CD4-positive, alpha-beta T cell treated with Interleukin-4 for 4 hours (primary cell): ENCODE results near the gene MAP3K2.
"Not testable (repeated sequence)": the region's sequence is repeated elsewhere in the genome, so short reads cannot be mapped to it uniquely, and the experiment has no call there.

Experiments used
- DNase-seq: peaks from one replicate; pipeline ENCODE4 v3.0.0-alpha.2; 2020

The MAP3K2 gene

DNA sequence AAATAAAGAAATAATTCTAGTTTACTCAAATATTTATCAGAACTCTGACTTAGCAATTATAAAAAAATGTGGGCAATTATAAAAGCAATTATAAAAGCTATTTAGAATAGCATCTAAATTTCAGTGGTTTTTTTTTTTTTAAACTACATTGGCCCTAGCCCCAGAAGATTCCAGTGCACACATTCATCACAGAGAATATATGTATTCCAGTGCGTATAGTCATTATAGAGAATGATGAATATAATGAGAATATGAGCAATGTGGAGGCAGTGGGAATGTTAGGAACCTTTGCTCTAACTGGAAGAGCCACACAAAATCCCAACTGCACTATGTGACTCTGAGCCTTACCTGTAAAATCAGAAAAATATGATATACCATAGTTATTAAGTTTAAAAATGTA is 10.5 kb downstream of the MAP3K2 start:
- no peak for DNase-seq

DNA sequence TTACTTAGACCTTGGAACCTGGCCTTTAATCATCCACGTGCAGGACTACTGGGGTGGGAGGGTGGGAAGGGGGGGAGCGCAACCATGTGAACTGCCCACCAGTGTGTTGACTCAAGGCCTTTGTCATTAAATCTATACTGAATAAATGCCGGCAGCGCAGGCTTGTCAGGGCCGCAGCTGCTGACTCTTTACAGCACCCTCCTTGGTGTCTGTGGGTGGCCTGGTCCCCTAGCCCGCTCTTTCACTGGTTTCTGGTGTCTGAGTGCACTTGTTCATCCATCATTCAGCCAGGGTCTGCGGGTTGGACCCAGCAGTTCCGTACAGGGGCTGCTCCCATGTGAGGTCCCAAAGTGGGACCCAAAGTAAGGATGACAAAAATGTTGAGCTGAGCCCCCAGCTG is 11.5 kb downstream of the MAP3K2 start:
- no peak for DNase-seq

DNA sequence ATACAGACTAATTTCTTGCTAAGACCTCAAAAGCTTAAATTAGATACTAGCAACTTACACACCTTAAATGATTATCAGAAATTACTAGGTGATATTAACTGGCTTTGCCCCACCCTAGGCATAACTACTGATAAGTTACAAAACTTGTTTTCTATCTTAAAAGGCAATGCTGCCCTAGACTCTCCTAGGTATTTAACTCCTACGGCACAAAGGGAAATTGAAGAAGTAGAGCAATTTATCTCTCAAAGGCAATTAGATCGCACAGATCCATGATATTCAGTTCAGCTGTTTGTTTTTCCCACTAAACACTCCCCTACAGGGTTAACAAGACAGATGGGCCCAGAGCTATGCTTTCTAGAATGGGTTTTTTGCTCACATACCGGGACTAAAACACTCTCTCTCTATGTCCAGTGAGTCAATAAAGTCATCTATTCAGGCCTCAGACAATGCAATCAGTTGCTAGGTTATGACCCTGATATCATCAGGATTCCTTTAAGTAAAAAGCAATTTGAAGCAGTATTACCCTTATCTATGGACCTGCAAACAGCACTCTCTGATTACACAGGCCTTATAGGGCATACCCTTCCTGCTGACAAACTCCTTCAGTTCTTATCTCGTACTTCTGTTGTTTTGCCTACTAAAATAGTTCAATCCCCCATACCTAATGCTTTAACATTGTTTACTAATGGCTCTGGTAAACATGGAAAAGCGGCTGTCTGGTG is 14.3 kb downstream of the MAP3K2 start:
- DNase-seq: no peak

DNA sequence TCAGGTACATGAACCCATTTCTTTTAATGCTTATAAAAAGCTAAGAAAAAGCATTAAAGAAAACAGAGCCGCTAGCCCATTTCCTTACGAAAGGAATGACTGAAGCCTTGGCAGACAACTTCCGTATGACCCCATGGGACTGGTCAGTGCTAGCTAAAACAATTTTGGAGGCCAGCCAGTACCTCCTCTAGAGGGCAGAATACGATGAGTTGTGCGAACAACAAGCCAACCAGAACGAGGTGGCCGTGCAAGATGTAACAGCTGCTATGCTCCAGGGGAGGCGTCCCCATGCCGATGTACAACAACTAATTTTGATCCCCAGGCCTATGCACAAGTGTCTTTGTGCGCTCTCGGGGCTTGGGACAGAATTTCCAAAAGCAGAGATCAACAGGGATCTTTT is 16.7 kb downstream of the MAP3K2 start:
- DNase-seq: no peak

DNA sequence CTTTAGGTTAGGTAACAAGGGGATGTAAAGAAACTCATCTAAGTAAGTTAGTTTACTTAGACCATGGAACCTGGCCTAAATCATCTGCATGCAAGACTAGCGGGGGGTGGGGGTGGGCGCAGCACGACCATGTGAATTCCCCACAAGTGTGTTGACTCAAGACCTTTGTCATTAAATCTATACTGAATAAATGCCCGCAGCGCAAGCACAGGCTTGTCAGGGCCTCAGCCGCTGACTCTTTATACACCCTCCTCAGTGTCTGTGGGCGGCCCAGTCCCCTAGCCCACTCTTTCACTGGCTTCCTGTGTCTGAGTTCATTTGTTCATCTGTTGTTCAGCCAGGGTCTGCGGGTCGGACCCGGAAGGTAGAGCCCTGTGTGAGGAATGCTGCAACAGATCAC is 17.8 kb downstream of the MAP3K2 start:
- no peak for DNase-seq

DNA sequence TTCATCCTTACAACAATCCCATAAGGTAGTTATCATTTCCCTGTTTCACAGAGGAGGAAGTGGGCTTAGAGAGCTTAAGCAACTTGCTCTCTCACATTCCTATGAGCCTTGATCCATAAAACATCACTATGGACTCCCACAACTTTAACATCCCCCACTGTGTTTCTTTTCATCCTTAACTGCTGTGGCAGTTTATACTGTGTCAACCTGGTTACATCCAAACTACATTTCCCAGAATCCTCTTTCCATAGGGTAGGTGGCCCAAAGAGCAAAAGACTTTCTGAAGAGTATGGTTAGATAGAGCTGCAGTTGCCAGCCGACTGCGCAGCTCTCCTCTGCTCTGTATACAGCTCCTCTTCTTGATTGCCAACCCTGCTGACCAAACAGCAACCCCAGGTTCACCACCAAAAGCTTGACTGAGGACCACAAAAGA is 22.5 kb downstream of the MAP3K2 start:
- no peak for DNase-seq

DNA sequence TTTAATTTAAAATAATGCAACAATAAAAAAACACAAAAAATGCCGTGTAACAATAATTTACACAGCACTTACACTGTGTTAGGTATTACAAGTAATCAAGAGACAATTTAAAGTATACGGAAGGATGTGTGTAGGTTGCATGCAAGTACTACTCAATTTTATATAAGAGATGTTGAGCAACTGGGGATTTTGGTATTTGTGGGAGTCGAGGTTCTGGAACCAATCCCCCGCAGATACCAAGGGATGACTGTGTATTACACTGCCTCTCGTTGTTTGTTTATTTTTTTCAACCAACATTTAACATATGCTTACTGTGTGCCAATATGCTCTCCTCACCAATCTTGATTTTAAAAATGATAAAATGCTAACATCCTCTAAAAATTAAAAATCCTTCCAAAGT is 24.8 kb downstream of the MAP3K2 start:
- no peak for DNase-seq

DNA sequence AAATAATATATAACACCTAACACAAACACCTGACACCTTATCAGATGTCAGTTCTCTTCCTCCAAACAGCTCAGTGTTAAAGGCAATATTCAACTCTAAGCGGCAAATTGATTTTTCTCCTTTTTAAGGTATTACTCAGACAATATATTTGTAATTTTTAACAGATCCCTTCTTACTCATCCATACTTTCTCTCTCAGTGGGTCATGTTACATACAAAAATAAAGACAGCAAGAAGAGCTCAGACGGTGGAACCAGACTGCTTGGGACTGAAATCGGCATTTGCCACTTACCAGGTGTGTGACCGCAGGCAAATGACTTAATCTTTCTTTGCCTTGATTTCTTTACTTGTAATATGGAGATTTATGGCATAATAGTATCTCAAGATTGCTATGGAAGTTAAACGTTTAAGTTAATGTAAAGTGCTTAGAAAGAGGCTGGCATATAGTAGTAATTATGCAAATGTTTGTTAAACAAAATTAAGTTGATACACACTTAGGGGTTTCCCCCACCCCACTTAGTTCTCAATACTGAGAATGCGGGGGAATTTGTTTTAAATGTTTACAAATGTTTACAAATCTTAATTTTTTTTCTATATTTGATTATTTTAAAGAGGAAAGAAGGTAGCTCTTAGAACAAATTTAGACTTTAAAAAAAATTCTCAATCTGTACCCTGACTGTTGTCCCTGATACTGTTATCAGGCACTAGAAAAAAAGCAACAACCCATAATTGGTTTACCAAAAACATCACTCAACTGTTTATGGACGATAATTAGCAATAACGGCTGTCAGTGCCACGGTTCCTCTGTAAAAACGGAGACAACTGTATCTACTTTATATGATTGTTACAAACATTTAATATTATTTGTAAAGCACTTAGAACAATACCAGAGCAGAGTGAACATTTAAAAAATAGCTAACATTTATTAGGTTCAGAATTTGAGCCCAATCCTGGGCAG is 25.6 kb downstream of the MAP3K2 start:
- DNase-seq: no peak

DNA sequence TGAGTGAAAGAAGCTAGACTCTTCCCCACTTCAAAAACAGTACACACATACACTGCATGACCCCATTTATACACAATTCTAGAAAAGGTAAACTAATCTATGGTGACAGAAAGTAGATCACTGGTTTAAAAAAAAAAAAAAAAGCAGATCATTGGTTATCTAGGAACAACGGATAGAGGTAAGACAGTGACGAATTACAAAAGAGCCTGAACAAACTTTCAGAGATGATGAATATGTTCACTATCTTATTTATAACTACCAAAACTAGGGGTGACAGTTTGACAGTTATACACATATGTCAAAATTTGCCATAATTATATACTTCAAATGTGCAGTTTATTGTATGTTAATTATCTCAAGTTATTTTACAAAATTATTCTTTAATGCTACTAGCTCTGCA is 27.5 kb downstream of the MAP3K2 start:
- no peak for DNase-seq

DNA sequence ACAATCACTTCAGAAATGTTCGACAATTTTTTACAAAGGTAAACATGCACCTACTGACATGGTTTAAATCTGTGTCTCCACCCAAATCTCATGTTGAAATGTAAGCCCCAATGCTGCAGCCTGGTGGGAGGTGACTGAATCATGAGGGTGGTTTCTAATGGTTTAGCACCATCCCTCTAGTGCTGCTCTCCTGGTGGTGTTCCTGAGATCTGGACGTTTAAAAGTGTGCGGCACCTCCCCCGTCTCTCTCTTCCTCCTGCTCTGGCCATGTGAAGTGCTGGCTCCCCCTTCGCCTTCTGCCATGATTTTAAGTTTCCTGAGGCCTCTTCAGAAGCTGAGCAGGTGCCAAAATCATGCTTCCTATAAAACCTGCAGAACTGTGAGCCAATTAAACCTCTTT is 28.3 kb downstream of the MAP3K2 start:
- no peak for DNase-seq

DNA sequence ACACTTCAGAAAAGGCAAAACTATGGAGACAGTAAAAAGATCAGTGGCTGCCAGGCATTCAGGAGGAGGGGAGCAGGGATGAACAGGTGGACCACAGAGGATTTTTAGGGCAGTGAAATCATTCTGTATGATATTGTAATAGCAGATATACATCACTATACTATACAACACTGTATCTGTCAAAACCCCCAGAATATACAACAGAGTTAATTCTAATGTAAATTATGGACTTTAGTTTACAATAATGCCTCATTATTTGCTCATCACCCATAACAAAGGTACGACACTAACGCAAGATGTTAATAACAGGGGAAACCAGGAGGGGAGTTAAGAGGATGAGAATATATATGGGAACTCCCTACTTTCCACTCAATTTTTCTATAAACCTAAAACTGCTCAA is 28.8 kb downstream of the MAP3K2 start:
- DNase-seq: no peak

DNA sequence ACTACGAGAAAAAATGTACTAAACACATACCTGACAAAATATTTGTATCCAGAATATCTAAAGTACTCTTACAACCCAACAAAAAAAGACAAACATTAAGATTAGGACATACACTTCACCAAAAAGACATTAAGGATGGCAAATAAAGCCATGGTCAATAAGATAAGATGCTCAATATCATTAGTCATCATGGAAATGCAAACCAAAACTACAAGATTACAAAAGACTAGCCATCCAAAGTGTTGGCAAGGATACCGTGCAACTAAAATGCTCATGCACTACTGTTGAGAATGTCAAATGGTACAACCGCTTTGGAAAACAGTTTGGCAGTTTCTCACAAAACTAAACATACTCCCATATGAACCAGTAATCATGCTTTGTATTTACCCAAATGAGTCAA is 29.7 kb downstream of the MAP3K2 start:
- DNase-seq: no peak

DNA sequence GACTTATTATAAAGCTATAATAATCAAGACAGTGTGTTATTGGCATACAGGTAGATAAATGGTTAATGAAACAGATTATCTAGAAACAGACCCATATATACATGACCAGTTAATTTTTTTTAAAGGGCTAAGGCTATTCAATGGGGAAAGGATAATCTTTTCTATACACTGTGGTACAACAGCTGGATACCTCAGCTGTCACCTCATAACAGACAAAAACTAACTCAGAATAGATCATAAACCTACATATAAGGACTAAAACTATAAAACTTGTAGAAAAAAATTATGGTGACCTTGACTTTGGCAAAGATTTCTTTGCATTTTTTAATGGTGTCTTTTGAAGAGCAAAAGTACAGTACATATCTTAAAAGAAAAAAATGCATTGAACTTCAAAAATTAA is 30.2 kb downstream of the MAP3K2 start:
- no peak for DNase-seq

DNA sequence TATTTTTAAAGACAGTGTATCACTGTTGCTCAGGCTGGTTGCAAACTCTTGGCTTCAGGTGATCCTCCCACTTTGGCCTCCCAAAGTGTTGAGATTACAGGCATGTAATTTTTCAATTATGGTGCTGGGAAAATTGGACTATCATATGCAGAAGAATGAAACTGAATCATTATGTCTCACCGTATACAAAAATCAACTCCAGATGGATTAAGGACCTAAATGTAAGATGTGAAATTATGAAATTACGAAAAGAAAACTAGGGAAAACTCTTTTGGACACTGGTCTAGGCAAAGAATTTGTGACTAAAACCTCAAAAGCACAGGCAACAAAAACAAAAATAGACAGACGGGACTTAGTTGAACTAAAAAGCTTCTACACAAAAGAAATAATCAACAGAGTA is 31.2 kb downstream of the MAP3K2 start:
- no peak for DNase-seq

DNA sequence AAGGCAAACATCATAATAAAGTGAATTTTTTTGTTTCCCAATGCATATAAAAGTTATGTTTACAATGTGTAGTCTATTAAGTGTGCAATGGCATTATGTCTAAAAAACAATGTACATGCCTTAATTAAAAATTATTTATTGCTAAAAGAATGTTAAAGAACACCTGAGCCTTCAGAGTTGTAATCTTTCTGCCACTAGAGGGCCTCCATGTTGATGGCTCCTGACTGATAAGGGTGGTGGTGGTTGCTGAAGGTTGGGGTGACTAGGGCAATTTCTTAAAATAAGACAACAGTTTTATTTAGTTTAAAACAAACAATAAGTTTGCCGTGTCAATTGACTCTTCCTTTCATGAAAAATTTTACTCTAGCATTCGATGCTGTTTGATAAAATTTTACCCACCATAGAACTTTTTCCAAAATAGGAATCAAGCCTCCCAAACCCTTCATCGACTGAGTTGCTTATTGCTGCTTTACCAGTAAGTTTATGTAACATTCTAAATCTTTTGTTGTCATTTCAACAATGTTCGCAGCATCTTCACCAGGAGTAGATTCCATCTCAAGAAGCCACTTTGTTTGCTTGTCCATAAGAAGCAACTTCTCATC is 32.3 kb downstream of the MAP3K2 start:
- DNase-seq: peak; percentile 62

DNA sequence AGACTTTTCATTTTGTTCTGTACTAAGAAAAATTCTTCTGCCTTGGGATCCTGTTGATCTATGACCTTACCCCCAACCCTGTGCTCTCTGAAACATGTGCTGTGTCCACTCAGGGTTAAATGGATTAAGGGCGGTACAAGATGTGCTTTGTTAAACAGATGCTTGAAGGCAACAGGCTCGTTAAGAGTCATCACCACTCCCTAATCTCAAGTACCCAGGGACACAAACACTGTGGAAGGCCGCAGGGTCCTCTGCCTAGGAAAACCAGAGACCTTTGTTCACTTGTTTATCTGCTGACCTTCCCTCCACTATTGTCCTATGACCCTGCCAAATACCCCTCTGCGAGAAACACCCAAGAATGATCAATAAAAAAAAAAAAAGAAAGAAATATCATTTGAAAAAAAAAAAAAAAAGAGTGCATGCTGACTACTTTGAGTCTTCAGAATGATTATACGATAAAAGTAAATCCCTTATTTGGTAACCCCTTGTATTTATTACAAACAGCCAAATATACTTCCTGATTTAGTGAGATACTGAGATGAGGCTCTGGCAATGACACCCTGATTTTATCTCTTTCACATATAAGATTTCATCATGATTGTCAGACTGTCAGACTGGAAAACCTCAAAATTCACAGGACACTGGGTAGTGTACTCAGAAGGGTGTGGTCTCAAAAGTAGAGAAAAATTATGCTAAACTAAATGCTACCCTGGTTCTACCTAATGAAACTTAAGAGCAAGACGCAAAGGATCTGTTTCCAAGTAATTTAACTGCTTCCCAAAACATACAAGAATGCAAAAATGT is 33.7 kb downstream of the MAP3K2 start:
- DNase-seq: not testable (repeated sequence)

DNA sequence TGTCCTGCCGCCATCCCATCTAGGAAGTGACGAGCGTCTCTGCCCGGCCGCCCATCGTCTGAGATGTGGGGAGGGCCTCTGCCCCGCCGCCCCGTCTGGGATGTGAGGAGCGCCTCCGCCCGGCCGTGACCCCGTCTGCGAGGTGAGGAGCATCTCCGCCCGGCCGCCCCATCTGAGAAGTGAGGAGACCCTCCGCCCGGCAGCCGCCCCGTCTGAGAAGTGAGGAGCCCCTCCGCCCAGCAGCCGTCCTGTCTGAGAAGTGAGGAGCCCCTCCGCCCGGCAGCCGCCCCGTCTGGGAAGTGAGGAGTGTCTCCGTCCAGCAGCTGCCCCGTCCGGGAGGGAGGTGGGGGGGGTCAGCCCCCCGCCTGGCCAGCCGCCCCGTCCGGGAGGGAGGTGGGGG is 34.6 kb downstream of the MAP3K2 start:
- DNase-seq: not testable (repeated sequence)

DNA sequence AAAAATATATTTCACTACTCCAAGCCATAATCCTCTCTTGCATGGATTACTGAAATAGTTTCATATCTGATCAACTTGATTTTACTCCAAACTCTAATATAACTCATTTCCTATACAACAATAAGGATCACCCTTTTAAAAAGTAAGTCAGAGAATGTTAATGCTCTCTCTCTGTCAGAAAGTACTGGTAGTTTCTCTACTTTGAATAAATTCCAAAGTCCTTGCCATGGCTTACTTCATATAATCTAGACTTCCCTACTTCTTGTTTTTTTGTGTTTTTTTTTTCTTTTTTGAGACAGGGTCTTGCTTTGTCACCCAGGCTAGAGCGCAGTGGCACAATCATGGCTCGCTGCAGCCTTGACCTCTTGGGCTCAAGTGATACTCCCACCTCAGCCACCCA is 36.2 kb downstream of the MAP3K2 start:
- no peak for DNase-seq

DNA sequence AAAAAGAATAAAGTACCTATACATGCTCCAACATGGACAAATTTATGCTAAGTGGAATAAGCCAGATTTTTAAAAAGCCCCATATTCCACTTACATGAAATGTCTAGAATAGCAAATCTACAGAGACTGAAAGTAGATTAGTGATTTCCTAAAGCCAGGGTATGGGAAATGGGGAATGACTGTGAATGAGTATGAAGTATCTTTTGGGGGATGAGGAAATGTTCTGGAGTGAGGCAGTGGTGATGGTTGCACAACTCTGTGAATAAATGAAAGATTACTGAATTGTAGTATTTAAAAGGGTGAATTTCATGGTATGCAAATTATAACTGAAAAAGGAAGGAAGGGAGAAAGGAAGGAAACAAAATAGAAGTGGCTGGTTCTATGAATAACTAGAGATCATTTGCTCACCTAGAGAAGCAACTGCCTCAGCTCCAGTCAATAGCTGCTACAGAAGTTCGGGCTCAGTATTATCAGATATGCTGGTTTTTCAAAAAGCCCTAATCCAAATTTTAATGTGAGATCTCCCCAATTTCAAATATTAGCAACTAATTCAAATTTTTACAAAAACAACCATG is 39.3 kb downstream of the MAP3K2 start:
- no peak for DNase-seq

DNA sequence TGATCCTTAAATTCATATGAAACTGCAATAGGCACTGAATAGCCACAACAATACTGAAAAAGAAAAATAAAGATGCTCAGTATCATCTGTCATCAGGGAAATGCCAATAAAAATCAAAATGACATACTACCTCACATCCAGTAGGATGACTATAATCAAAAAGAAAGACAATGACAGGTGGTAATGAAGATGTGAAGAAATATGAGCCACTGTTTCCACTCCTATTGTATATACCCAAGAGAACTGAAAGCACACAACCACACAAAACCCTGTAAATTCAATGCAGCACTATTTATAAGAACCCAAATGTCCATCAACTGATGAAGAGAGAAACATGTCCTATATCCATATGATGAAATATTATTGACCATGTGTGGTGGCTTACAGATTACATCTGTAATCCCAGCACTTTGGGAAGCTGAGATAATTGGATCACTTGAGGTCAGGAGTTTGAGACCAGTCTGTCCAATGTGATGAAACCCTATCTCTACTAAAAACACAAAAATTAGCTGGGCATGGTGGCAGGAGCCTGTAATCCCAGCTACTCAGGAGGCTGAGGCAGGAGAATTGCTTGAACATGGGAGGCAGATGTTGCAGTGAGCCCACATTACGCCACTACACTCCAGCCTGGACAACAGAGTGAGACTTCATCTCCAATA is 39.9 kb downstream of the MAP3K2 start:
- DNase-seq: no peak

DNA sequence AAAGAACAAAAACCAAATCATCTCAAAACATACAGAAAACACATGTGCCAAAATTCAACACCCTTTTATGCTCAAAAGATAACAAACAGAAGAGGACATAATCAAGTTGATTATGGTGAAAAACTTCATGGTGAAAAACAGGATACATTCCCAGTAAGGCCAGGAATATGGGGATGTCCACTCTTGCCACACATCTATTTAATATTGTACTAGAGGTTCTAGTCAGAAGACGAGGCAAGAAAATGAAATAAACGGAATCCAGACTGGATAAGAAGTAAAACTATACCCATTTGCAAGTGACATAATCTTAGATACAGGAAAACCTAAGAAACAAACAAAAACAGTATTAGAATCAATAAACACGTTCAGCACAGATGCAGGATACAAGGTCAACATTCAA is 40.8 kb downstream of the MAP3K2 start:
- DNase-seq: no peak

DNA sequence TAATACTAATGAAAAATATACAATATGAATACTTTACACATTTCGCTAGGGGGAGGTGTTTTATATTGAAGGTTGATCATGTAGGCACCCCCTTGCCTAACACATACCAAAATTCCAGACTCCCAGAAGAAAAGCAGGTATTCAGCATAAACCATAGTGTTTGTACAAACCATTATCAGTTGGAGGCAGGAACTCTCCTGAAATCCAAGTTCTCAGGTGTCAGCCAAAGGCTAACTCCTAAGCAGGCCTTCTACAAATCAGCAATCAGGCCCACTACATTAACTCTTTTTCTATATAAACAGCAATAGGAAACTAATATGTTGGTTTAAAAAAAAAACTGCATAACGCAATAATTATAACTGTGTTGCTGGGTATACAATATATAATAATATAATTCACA is 44.5 kb downstream of the MAP3K2 start:
- no peak for DNase-seq
